Measurements from ENCODE around the gene MRPL4. TPM values are rescaled to one million over a fixed set of nuclear protein-coding genes. Genes with fewer than 3 reads are reported as not detected.

MRPL4 gene
- total RNA-seq, 1 experiment from 2014 or later, result 174 TPM

Small RNA genes lying within 50 kb of the gene (small RNA-seq; reads per million reads assigned to genes)
- gene AC011511.1 (not detected), gene MIR4322 (not detected)

Other genes starting within 250 kb of the MRPL4 start
- not detected in 2 replicates for gene COL5A3, start 241.7 kb upstream of the MRPL4 start, total RNA-seq (2014; rRNA removed; shearing (Covaris generic))
- not detected in 2 replicates for gene RDH8, start 238.7 kb upstream of the MRPL4 start, total RNA-seq (2014; rRNA removed; shearing (Covaris generic))
- 6.9 and 9.5 TPM in 2 replicates for gene SHFL, start 165.9 kb upstream of the MRPL4 start, total RNA-seq (2014; rRNA removed; shearing (Covaris generic))
- gene ANGPTL6, start 149.5 kb upstream of the MRPL4 start, total RNA-seq (2014; rRNA removed; shearing (Covaris generic)), result 0.35 and 0.53 TPM in 2 replicates
- 66.1 and 79.6 TPM in 2 replicates for gene PPAN, start 145.9 kb upstream of the MRPL4 start, total RNA-seq (2014; rRNA removed; shearing (Covaris generic))
- 6.6 and 11.0 TPM in 2 replicates for gene P2RY11, start 140.5 kb upstream of the MRPL4 start, total RNA-seq (2014; rRNA removed; shearing (Covaris generic))
- 519 and 525 TPM in 2 replicates for gene EIF3G, start 132.3 kb upstream of the MRPL4 start, total RNA-seq (2014; rRNA removed; shearing (Covaris generic))
- gene DNMT1, start 57.3 kb upstream of the MRPL4 start, total RNA-seq (2014; rRNA removed; shearing (Covaris generic)), result 136 and 139 TPM in 2 replicates
- gene S1PR2, start 20.9 kb upstream of the MRPL4 start, total RNA-seq (2014; rRNA removed; shearing (Covaris generic)), result 1.1 and 1.9 TPM in 2 replicates
- 0.27 and 0.30 TPM in 2 replicates for gene ICAM1, start 18.9 kb downstream of the MRPL4 start, total RNA-seq (2014; rRNA removed; shearing (Covaris generic))
- gene ICAM4, start 34.7 kb downstream of the MRPL4 start, total RNA-seq (2014; rRNA removed; shearing (Covaris generic)), result not detected in 2 replicates
- gene ICAM5, start 37.7 kb downstream of the MRPL4 start, total RNA-seq (2014; rRNA removed; shearing (Covaris generic)), result 0.17 and 0.31 TPM in 2 replicates
- 0.43 and 1.7 TPM in 2 replicates for gene ZGLP1, start 57.6 kb downstream of the MRPL4 start, total RNA-seq (2014; rRNA removed; shearing (Covaris generic))
- 31.5 and 42.4 TPM in 2 replicates for gene FDX2, start 63.8 kb downstream of the MRPL4 start, total RNA-seq (2014; rRNA removed; shearing (Covaris generic))
- gene RAVER1, start 81.3 kb downstream of the MRPL4 start, total RNA-seq (2014; rRNA removed; shearing (Covaris generic)), result 28.3 and 48.3 TPM in 2 replicates
- gene ICAM3, start 87.4 kb downstream of the MRPL4 start, total RNA-seq (2014; rRNA removed; shearing (Covaris generic)), result 8.3 and 8.8 TPM in 2 replicates
- gene TYK2, start 128.4 kb downstream of the MRPL4 start, total RNA-seq (2014; rRNA removed; shearing (Covaris generic)), result 64.3 and 80.5 TPM in 2 replicates
- 526 and 530 TPM in 2 replicates for gene CDC37, start 151.3 kb downstream of the MRPL4 start, total RNA-seq (2014; rRNA removed; shearing (Covaris generic))
- 3.9 and 9.2 TPM in 2 replicates for gene PDE4A, start 168.3 kb downstream of the MRPL4 start, total RNA-seq (2014; rRNA removed; shearing (Covaris generic))